HEK293T (cell line): Measurements from ENCODE around the gene DIO3.

ENCODE experiments used
- BHLHE40 ChIP-seq: fragments of 450-650 bp; IDR thresholded peaks from 2 replicates; pipeline ENCODE4 v1.6.1; 2016; ENCODE audit warnings: mild to moderate bottlenecking, moderate library complexity, borderline replicate concordance
- SP1 ChIP-seq: fragments of 450-650 bp; IDR thresholded peaks from 2 replicates; pipeline ENCODE4 v1.6.1; 2017

DNA sequence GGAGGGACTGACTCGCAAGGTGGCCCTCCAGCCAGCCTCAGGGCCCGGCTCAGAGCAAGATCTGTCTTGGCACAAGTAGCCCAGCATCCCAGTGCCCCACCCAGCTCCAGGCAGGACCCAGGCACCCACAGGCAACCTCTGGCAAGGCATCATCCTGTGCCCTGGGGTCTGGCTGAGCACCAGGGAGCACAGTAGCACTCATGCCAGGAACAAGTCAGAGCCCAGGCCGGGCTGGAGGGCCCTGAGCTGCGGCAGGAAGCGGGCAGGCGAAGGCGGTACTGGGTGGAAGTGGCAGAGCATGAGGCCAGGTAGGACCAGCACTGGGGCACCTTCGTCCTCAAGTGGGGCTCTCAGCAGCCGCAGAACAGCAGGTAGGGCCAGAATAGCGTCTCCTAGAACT is 5.2 kb upstream of the DIO3 start:
- TF ChIP-seq BHLHE40 = no peak
- no peak for TF ChIP-seq SP1
